Measurements from ENCODE around the gene CNOT1.

DNA sequence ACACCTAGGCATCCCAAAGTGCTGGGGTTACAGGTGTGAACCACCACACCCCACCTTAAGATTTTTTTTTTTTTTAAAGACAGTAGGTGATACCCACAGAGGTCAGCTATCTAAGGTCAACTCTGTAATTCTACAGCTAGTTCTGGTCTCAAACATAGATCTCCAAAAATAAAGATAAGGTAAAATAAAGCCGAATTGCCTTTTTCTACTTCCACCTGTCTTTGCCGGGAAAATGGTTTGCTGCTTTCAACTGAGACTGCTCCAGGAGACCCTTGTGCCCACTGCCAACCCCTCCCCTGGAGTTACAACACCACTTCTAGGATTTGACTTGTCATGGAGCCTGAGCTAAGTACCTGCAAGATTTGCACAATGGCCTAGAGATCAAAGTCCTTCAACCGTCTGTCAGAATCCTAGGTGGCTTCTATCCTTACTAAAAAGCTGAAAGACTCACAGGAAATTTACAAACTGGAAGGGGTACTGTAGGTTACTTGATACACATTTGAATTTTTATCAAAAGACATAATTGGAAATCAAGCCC, 4.7 kb upstream of the CNOT1 start:
- TF ChIP-seq, protein P1, sequence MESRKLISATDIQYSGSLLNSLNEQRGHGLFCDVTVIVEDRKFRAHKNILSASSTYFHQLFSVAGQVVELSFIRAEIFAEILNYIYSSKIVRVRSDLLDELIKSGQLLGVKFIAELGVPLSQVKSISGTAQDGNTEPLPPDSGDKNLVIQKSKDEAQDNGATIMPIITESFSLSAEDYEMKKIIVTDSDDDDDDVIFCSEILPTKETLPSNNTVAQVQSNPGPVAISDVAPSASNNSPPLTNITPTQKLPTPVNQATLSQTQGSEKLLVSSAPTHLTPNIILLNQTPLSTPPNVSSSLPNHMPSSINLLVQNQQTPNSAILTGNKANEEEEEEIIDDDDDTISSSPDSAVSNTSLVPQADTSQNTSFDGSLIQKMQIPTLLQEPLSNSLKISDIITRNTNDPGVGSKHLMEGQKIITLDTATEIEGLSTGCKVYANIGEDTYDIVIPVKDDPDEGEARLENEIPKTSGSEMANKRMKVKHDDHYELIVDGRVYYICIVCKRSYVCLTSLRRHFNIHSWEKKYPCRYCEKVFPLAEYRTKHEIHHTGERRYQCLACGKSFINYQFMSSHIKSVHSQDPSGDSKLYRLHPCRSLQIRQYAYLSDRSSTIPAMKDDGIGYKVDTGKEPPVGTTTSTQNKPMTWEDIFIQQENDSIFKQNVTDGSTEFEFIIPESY (IDR thresholded peaks at IDR 0.05; ENCODE audit: extremely low read depth, insufficient replicate concordance, low read length) = no peak
- TF ChIP-seq, protein P2, sequence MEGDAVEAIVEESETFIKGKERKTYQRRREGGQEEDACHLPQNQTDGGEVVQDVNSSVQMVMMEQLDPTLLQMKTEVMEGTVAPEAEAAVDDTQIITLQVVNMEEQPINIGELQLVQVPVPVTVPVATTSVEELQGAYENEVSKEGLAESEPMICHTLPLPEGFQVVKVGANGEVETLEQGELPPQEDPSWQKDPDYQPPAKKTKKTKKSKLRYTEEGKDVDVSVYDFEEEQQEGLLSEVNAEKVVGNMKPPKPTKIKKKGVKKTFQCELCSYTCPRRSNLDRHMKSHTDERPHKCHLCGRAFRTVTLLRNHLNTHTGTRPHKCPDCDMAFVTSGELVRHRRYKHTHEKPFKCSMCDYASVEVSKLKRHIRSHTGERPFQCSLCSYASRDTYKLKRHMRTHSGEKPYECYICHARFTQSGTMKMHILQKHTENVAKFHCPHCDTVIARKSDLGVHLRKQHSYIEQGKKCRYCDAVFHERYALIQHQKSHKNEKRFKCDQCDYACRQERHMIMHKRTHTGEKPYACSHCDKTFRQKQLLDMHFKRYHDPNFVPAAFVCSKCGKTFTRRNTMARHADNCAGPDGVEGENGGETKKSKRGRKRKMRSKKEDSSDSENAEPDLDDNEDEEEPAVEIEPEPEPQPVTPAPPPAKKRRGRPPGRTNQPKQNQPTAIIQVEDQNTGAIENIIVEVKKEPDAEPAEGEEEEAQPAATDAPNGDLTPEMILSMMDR (IDR thresholded peaks at IDR 0.05 in 2 of 3, conservative IDR thresholded peaks at IDR 0.05 in 1 of 3; ENCODE audit: borderline replicate concordance in 1 of 3, insufficient read depth in 1 of 3, low read depth in 2 of 3, low read length in 2 of 3) = no peak
- TF ChIP-seq POLR2AphosphoS5 (IDR thresholded peaks at IDR 0.05; ENCODE audit: low read depth, low read length) = no peak
- TF ChIP-seq POLR2A (IDR thresholded peaks at IDR 0.05; ENCODE audit: borderline replicate concordance, extremely low read depth, insufficient read depth, insufficient read length) = no peak
- no peak for TF ChIP-seq ELF1 (IDR thresholded peaks at IDR 0.05; ENCODE audit: borderline replicate concordance, low read depth)
- TF ChIP-seq ZFX (IDR thresholded peaks at IDR 0.05) = no peak
- TF ChIP-seq TCF7L2 (IDR thresholded peaks at IDR 0.05; ENCODE audit: borderline replicate concordance, extremely low read depth, insufficient read depth, insufficient read length) = no peak
- no peak for TF ChIP-seq EZH2 (IDR thresholded peaks at IDR 0.05)

Measured in HCT116 (cell line).